ENCODE measurements around the gene TMTC2. TPM values are rescaled to one million over a fixed set of nuclear protein-coding genes. Genes with fewer than 3 reads are reported as not detected.
"Not testable (repeated sequence)": the region's sequence is repeated elsewhere in the genome, so short reads cannot be mapped to it uniquely, and the experiment has no call there.

The TMTC2 gene
- total RNA-seq, 1 experiment from 2014 or later = 1.2 TPM

GRCh38 chr12:82727886-82728285 lies 41.2 kb downstream of the TMTC2 start:
- DNase-seq (ENCODE audit: low read depth) = no peak

GRCh38 chr12:82728710-82729109 lies 42.0 kb downstream of the TMTC2 start:
- no peak for DNase-seq (ENCODE audit: low read depth)

- DNase-seq (ENCODE audit: low read depth) = no peak
Observed at GRCh38 chr12:82730953-82731459, 44.3 kb downstream of the TMTC2 start.

- DNase-seq (ENCODE audit: low read depth) = peak; percentile 56
Observed at GRCh38 chr12:82740129-82741000, 53.7 kb downstream of the TMTC2 start.

- DNase-seq (ENCODE audit: low read depth) = no peak
Observed at GRCh38 chr12:82745063-82745674, 58.5 kb downstream of the TMTC2 start.

GRCh38 chr12:82745807-82746206 lies 59.1 kb downstream of the TMTC2 start:
- no peak for DNase-seq (ENCODE audit: low read depth)

- DNase-seq (ENCODE audit: low read depth) = peak; percentile 3
Observed at GRCh38 chr12:82746668-82747067, 60.0 kb downstream of the TMTC2 start.

GRCh38 chr12:82749015-82749414 lies 62.3 kb downstream of the TMTC2 start:
- no peak for DNase-seq (ENCODE audit: low read depth)

GRCh38 chr12:82754856-82755255 lies 68.2 kb downstream of the TMTC2 start:
- DNase-seq (ENCODE audit: low read depth) = no peak

- no peak for DNase-seq (ENCODE audit: low read depth)
Observed at GRCh38 chr12:82756303-82756702, 69.6 kb downstream of the TMTC2 start.

GRCh38 chr12:82757059-82757458 lies 70.4 kb downstream of the TMTC2 start:
- no peak for DNase-seq (ENCODE audit: low read depth)

- no peak for DNase-seq (ENCODE audit: low read depth)
Observed at GRCh38 chr12:82757656-82758055, 71.0 kb downstream of the TMTC2 start.

- no peak for DNase-seq (ENCODE audit: low read depth)
Observed at GRCh38 chr12:82758749-82759330, 72.1 kb downstream of the TMTC2 start.

GRCh38 chr12:82760423-82760822 lies 73.7 kb downstream of the TMTC2 start:
- no peak for DNase-seq (ENCODE audit: low read depth)

- not testable (repeated sequence) for DNase-seq (ENCODE audit: low read depth)
Observed at GRCh38 chr12:82765206-82765605, 78.5 kb downstream of the TMTC2 start.

GRCh38 chr12:82765971-82766705 lies 79.4 kb downstream of the TMTC2 start:
- DNase-seq (ENCODE audit: low read depth) = no peak

GRCh38 chr12:82774666-82775065 lies 88.0 kb downstream of the TMTC2 start:
- DNase-seq (ENCODE audit: low read depth) = no peak

GRCh38 chr12:82780517-82780916 lies 93.8 kb downstream of the TMTC2 start:
- no peak for DNase-seq (ENCODE audit: low read depth)

- DNase-seq (ENCODE audit: low read depth) = peak; percentile 42
Observed at GRCh38 chr12:82781309-82781997, 94.7 kb downstream of the TMTC2 start.

- DNase-seq (ENCODE audit: low read depth) = no peak
Observed at GRCh38 chr12:82783435-82783834, 96.7 kb downstream of the TMTC2 start.

- no peak for DNase-seq (ENCODE audit: low read depth)
Observed at GRCh38 chr12:82787016-82787415, 100.3 kb downstream of the TMTC2 start.

Measured in RPMI7951 (cell line).